ENCODE results near the gene USP35. TPM values are rescaled to one million over a fixed set of nuclear protein-coding genes. Genes with fewer than 3 reads are reported as not detected.

Gene USP35
- total RNA-seq, 1 donor from 2014 or later: 11.8 TPM

GRCh38 chr11:78156127-78156844 lies 32.4 kb upstream of the USP35 start:
- no peaks in the 10 kb centered on the region for H3K27me3 ChIP-seq
- H3K9me3 ChIP-seq: no peaks in the 10 kb centered on the region
- peaks cover 12% of the 10 kb centered on the region for H3K4me1 ChIP-seq
- TF ChIP-seq, protein P1, sequence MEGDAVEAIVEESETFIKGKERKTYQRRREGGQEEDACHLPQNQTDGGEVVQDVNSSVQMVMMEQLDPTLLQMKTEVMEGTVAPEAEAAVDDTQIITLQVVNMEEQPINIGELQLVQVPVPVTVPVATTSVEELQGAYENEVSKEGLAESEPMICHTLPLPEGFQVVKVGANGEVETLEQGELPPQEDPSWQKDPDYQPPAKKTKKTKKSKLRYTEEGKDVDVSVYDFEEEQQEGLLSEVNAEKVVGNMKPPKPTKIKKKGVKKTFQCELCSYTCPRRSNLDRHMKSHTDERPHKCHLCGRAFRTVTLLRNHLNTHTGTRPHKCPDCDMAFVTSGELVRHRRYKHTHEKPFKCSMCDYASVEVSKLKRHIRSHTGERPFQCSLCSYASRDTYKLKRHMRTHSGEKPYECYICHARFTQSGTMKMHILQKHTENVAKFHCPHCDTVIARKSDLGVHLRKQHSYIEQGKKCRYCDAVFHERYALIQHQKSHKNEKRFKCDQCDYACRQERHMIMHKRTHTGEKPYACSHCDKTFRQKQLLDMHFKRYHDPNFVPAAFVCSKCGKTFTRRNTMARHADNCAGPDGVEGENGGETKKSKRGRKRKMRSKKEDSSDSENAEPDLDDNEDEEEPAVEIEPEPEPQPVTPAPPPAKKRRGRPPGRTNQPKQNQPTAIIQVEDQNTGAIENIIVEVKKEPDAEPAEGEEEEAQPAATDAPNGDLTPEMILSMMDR (IDR thresholded peaks at IDR 0.05): no peak
- TF ChIP-seq POLR2A (IDR thresholded peaks at IDR 0.05) (no peak), POLR2AphosphoS5 (IDR thresholded peaks at IDR 0.05; ENCODE audit: insufficient read depth in 1 of 2, low read depth in 1 of 2) (no peak)
- intact Hi-C loops (cut with DNase I): no loop called here
- DNase-seq (ENCODE audit: extremely low spot score in 2 of 2): no peak
- no peak overlapping the region for H3K4me3 ChIP-seq
- H3K36me3 ChIP-seq: no peaks in the 10 kb centered on the region
- no peak overlapping the region for H3K27ac ChIP-seq

GRCh38 chr11:78158987-78159652 lies 29.6 kb upstream of the USP35 start:
- no peak overlapping the region for H3K4me3 ChIP-seq
- peak overlapping the region; percentile 68 for H3K27ac ChIP-seq
- H3K36me3 ChIP-seq: no peaks in the 10 kb centered on the region
- peaks cover 25% of the 10 kb centered on the region for H3K4me1 ChIP-seq
- H3K27me3 ChIP-seq: no peaks in the 10 kb centered on the region
- DNase-seq (ENCODE audit: extremely low spot score in 2 of 2): no peak
- intact Hi-C loops (cut with DNase I): no loop called here
- no peaks in the 10 kb centered on the region for H3K9me3 ChIP-seq
- TF ChIP-seq, protein P1 (IDR thresholded peaks at IDR 0.05): no peak
- TF ChIP-seq POLR2AphosphoS5 (IDR thresholded peaks at IDR 0.05; ENCODE audit: insufficient read depth in 1 of 2, low read depth in 1 of 2) (no peak), POLR2A (IDR thresholded peaks at IDR 0.05) (no peak)

- no peaks in the 10 kb centered on the region for H3K36me3 ChIP-seq
- H3K9me3 ChIP-seq: no peaks in the 10 kb centered on the region
- H3K4me3 ChIP-seq: no peak overlapping the region
- TF ChIP-seq POLR2A (IDR thresholded peaks at IDR 0.05): no peak
- no peak for TF ChIP-seq POLR2AphosphoS5 (IDR thresholded peaks at IDR 0.05; ENCODE audit: insufficient read depth in 1 of 2, low read depth in 1 of 2)
- TF ChIP-seq, protein P1 (IDR thresholded peaks at IDR 0.05): no peak
- H3K27ac ChIP-seq: peak overlapping the region; percentile 68
- no peaks in the 10 kb centered on the region for H3K27me3 ChIP-seq
- no peak for DNase-seq (ENCODE audit: extremely low spot score in 2 of 2)
- intact Hi-C loops (cut with DNase I): no loop called here
- H3K4me1 ChIP-seq: peaks cover 25% of the 10 kb centered on the region
Measured at GRCh38 chr11:78160557-78160956, 28.2 kb upstream of the USP35 start.

GRCh38 chr11:78161346-78161745 lies 27.4 kb upstream of the USP35 start:
- no peak for TF ChIP-seq POLR2A (IDR thresholded peaks at IDR 0.05)
- TF ChIP-seq POLR2AphosphoS5 (IDR thresholded peaks at IDR 0.05; ENCODE audit: insufficient read depth in 1 of 2, low read depth in 1 of 2): no peak
- TF ChIP-seq, protein P1 (IDR thresholded peaks at IDR 0.05): no peak
- intact Hi-C loops (cut with DNase I): no loop called here
- H3K4me1 ChIP-seq: peaks cover 25% of the 10 kb centered on the region

GRCh38 chr11:78161962-78162371 lies 26.8 kb upstream of the USP35 start:
- Histone ChIP-seq H3K36me3 (no peaks in the 10 kb centered on the region), H3K4me1 (peaks cover 25% of the 10 kb centered on the region), H3K27ac (peak overlapping the region; percentile 32), H3K4me3 (no peak overlapping the region), H3K27me3 (no peaks in the 10 kb centered on the region), H3K9me3 (no peaks in the 10 kb centered on the region)
- TF ChIP-seq, protein P1 (IDR thresholded peaks at IDR 0.05): no peak
- TF ChIP-seq POLR2AphosphoS5 (IDR thresholded peaks at IDR 0.05; ENCODE audit: insufficient read depth in 1 of 2, low read depth in 1 of 2): no peak
- no peak for TF ChIP-seq POLR2A (IDR thresholded peaks at IDR 0.05)
- DNase-seq (ENCODE audit: extremely low spot score in 2 of 2): no peak
- intact Hi-C loops (cut with DNase I): no loop called here

More at GRCh38 chr11:78161346-78161745, 27.4 kb upstream of the USP35 start:
- H3K27me3 ChIP-seq: no peaks in the 10 kb centered on the region
- no peaks in the 10 kb centered on the region for H3K9me3 ChIP-seq
- H3K4me3 ChIP-seq: no peak overlapping the region
- no peaks in the 10 kb centered on the region for H3K36me3 ChIP-seq
- H3K27ac ChIP-seq: no peak overlapping the region
- DNase-seq (ENCODE audit: extremely low spot score in 2 of 2): no peak
